HG03342 (cell line): ENCODE measurements around the gene FGF12.
A peak's percentile ranks its signal among the peaks of the same experiment; 100 is the strongest.

ENCODE experiments used
- ATAC-seq: cut with Tn5 transposase; IDR thresholded peaks from one replicate; pipeline ENCODE4 v1.9.1; 2021; ENCODE audit warnings: mild to moderate bottlenecking, moderate library complexity; ENCODE audit not compliant: unreplicated experiment

FGF12 gene

DNA sequence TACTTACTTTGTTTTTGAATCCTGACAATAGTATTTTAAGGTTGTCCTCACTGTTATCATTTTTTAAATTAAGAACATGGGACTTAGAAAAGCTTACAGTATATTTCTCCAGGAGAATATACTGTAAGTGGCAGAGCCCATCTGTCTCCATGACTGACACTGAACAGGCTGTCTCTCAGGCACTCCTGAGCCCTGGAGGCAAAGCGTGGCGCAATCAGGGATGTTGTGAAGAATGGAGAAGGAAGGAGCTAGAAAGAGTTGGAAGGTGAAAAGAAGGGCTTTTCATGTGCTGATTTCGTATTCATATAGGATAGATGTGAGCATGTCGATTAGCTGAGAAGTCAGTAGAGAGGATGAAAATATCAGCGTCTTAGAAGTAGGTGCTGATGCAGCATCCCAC lies 41.5 kb downstream of the FGF12 start:
- ATAC-seq, result no peak

DNA sequence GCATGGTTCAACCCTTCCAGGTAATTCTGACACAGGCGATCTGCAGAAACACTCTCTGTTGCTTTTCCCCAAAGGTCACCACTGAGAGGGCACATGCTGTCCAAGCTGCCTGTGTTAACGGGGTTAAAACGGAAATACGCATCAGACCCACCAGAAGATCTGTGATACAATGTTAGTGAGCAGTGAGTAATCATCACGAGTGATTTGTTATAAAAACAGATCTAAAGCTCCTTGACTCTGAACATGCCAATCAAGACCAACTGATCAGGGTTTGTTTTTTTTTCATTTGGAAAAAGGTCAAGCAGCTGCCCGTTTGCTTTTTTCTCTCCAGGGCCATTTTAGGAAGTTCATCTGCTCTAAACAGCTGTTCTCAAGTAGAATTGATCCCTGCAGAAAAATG lies 43.2 kb downstream of the FGF12 start:
- no peak for ATAC-seq

DNA sequence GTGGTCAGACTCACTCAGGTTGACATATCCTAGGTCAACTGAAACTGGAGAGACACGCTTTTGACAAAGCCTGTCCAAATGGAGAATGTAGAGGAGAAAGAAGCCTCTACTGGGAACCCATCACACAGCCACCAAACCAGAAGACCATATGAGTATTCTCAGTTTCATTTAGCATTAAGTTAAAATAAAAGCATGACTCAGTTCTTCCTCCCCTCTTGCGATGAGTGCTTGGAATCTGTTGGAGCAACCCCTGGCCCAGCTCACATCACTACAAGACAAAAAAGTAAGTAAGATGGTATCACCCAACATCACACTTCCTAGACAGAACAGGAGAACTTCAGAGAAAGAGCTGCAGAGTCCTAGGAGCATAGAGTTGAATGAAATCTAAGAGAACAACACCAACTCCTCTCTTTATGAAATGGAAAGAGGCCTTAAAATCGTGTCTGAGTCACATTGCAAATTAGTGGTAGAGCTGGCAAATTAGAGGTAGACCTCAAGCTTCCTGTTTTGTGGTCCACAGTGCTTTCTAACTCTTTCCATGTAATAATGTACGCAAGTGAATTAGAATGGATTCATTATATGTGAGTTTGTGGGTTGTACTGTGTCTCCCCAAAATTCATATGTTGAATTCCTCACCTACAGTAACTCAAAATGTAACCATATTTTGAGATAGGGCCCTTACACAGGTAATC lies 51.2 kb downstream of the FGF12 start:
- peak; percentile 86 for ATAC-seq

- ATAC-seq, result no peak
Measured at GRCh38 chr3:192655628-192656027, 71.7 kb downstream of the FGF12 start.

GRCh38 chr3:192655040-192655439 lies 72.3 kb downstream of the FGF12 start:
- peak; percentile 81 for ATAC-seq

DNA sequence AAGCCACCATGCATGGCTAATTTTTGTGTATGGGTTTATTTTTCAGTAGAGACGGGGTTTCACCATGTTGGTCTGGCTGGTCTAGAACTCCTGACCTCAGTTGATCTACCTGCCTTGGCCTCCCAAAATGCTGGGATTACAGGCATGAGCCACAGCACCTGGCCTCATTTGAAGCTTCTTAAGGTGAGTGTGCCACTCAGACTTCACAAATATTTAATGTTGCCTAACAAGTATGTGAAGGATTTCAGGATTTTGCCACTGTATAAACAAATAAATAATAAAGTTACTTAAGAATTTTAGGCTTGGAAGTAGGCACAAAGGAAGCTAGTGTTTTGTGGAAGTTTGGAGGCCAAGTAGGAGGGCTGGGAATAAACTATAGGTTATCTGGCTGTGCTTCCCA lies 73.5 kb downstream of the FGF12 start:
- ATAC-seq, result no peak

DNA sequence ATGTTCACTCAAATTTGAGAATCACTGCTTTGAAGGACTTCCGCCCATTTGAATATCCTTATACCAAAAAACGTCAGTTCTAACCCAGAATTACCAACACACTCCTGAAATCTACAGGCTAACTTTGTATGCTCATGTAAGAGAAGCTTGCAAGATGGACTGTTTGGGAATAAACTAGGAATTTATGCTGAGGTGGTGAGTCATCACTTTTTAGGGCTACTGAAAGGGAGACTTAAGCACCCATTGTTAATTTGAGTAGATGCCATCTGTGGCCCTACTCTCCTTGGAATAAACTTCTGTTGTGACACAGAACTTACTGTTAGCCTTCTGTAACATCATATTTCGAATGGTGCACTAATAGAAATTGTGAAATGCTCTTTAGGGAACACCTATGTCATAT lies 74.6 kb downstream of the FGF12 start:
- no peak for ATAC-seq

DNA sequence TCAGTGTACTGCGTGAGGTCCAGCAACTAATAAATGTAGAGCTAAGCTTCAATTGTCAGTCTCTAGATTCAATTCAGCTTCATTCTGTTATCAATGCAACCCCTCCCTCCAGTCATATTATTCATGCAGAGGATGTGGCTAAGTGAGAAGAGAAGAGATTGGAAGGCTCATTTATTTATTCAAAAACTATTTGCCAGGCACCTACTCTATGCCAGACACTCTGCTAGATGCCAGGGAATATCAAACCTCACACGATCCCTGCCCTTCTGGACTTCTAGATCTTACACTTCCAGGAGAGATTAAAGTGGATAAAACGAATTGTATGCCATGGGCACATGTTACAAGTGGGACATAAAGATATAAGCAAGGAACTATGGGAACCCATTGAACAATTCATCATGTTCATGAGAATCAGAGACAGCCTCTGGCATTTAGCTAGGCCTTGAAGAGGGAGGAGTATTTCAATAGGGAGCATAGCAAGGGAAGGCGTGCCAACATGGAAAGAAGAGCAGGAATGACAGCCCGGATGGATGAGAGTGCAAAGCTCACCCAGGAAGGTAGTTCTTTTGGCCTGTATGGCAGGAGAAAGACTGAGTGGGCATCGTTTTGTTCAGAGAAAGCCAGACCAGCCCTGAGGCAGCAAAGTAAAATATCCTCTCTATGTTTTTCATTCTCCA lies 75.4 kb downstream of the FGF12 start:
- no peak for ATAC-seq

- no peak for ATAC-seq
Measured at GRCh38 chr3:192645437-192645836, 81.9 kb downstream of the FGF12 start.

DNA sequence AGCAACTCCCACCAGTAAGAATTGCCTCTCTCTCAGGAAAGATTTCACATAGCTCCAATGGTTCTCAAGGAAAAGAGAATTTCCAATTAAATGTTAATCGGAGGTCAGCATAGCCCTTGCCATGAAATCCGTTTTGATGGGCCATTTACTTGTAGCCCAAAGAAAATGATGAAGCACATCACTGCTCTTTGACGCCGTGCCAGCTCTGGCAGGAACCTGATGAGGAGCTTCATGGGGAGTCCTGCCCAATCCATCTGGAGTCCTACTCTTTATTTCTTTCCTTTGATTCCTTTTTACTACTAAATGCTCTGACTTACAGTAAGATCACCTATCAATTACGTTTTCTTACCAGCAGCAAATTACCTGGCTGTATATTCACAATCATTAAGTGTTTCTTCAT lies 84.7 kb downstream of the FGF12 start:
- ATAC-seq, result no peak

- ATAC-seq, result no peak
Measured at GRCh38 chr3:192641919-192642318, 85.4 kb downstream of the FGF12 start.

DNA sequence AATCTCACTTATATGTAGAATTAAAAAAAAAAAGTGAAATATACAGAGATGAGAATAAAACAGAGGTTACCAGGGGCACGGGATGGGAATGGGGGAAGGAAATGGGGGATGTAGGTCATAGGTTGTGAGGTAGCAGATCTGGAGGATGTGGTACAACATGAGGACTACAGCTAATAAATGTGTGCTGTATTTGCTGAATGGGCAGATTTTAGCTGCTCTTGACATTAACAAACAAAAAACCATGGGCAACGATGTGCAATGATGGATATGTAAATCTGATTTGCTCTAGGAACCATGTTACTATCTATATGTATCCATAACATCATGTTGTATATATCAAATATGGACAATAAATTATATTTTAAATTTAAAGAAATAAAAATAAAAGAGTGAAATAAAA lies 87.4 kb downstream of the FGF12 start:
- no peak for ATAC-seq

DNA sequence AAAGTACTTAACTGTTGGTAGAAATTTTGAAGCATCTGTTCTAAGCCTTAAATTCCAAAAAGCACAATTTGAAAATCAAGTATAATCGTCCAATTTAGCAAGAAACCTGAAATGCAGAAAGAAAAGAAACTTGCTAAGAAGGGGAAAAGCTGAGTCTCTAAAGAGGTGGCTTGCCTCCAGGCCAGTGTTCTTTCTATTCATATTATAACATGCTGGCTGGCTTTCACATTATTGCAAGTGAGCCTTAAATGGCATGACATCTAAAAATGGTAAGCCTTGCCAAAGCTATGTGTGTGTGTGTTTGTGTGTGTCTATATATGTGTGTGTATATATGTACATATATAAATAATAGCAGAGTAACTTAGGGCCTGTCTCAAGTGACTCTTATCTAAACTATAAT lies 89.5 kb downstream of the FGF12 start:
- ATAC-seq, result no peak

GRCh38 chr3:192636517-192637444 lies 90.6 kb downstream of the FGF12 start:
- ATAC-seq, result no peak

GRCh38 chr3:192629429-192629828 lies 97.9 kb downstream of the FGF12 start:
- ATAC-seq, result no peak

DNA sequence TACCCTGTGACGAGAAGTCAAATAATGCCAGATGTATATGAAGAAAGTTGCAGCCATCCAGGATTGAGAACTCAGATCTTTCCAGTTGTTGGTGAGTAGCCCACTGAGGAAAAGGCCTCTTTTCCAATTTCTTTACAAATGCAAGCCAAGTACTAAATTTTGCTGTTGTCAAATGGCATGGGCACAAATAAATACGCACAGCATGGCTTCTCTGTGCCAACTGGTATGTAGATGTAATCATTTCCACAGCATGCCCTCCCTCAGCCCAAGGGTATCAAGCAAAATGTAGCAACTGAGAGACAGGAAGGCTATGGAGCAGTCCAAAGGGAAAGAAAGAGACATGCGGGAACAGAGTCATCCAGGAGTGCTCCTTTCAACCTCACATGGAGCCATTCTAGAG lies 105.4 kb downstream of the FGF12 start:
- no peak for ATAC-seq

DNA sequence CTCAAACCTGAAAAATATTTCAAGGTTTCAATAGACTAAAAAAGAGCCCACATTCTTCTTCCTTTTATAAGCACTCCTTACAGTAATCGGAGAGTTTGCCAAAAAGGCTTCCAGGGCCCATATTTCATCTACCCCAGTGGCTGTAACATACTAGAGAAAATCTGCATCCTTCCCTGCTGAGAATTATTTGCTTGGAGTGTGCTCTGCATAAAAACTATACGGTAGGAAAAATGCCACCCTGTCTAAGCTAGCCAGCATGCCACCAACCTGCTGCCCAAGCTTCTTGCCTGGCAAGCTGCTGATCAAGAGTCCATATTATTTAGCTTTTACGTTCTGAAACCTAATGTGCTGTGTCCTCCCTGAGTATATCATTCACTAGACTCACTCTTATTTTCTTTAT lies 107.1 kb downstream of the FGF12 start:
- no peak for ATAC-seq

- no peak for ATAC-seq
Measured at GRCh38 chr3:192611411-192611810, 115.9 kb downstream of the FGF12 start.

- ATAC-seq, result no peak
Measured at GRCh38 chr3:192608726-192609600, 118.4 kb downstream of the FGF12 start.

GRCh38 chr3:192607798-192608197 lies 119.5 kb downstream of the FGF12 start:
- no peak for ATAC-seq

DNA sequence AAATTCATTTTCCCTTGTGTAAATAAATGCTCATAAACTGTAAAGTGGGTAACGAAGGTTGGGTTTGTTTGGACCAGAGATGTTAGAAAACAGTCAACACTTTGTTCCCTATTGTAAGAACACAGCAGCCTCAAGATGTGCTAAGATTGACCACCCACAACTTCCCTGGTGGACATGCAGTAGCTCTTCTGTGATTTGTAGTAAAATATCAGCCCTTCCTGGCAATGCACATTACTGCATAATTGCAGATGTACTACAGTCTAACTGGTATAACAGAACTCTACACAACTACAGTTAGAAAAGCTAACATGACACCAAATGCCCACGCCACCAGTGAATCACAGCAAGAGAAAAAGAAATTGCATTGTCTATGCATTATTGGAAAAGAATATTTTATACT lies 129.4 kb downstream of the FGF12 start:
- no peak for ATAC-seq
